Tibial nerve (tissue), 4 donors: ENCODE data around the gene CDK6.

ENCODE experiments used
- EP300 ChIP-seq, 2 donors: sonication (generic); formaldehyde crosslinking; IDR thresholded peaks; one replicate each; pipeline ENCODE4 v1.6.1; 2017; ENCODE audit warnings: antibody characterized with exemption in 2 of 2, mild to moderate bottlenecking in 1 of 2
- POLR2A ChIP-seq, 2 donors: fragments of 450-650 bp; IDR thresholded peaks; one replicate each; pipeline ENCODE4 v1.6.1; 2017; ENCODE audit warnings: antibody characterized with exemption in 2 of 2, mild to moderate bottlenecking in 2 of 2, moderate library complexity in 2 of 2
- TF ChIP-seq, protein P1 (sequence below), 5 experiments: fragments of 200-600 bp in 3 of 5; fragments of 450-650 bp in 2 of 5; sonication (generic) in 3 of 5; IDR thresholded peaks; one replicate each; pipeline ENCODE4 v1.5.1; 2016 to 2019; ENCODE audit warnings: antibody characterized with exemption in 5 of 5, mild to moderate bottlenecking in 3 of 5, moderate library complexity in 2 of 5

DNA sequence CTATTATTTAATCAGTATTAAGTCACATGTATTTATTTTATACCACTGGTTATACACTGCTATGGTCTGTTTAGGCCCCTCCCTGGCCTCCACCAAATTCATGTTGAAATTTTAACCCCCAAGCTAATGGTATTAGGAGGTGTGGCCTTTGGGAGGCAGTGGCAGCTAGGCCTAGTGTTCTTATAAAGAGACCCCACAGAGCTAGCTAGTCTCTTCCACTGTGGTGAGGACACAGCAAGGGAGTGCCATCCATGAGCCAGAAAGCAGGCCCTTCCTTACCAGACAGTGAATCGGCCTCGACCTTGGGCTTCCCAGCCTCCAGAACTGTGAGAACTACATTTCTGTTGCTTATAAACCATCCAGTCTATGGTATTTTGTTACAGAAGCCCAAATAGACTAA is 279.1 kb downstream of the CDK6 start:
- TF ChIP-seq, protein P1, sequence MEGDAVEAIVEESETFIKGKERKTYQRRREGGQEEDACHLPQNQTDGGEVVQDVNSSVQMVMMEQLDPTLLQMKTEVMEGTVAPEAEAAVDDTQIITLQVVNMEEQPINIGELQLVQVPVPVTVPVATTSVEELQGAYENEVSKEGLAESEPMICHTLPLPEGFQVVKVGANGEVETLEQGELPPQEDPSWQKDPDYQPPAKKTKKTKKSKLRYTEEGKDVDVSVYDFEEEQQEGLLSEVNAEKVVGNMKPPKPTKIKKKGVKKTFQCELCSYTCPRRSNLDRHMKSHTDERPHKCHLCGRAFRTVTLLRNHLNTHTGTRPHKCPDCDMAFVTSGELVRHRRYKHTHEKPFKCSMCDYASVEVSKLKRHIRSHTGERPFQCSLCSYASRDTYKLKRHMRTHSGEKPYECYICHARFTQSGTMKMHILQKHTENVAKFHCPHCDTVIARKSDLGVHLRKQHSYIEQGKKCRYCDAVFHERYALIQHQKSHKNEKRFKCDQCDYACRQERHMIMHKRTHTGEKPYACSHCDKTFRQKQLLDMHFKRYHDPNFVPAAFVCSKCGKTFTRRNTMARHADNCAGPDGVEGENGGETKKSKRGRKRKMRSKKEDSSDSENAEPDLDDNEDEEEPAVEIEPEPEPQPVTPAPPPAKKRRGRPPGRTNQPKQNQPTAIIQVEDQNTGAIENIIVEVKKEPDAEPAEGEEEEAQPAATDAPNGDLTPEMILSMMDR (IDR thresholded peaks at IDR 0.05) = no peak
- TF ChIP-seq EP300 (IDR thresholded peaks at IDR 0.05) (no peak), POLR2A (IDR thresholded peaks at IDR 0.05) (no peak)
